Testis (tissue), 3 donors: ENCODE results near the gene TSPAN17. TPM values are rescaled to one million over a fixed set of nuclear protein-coding genes. Genes with fewer than 3 reads are reported as not detected.

Source experiments
- DNase-seq: peaks from one replicate; pipeline ENCODE4 v3.0.0-alpha.2; 2019
- H3K27ac ChIP-seq, 2 donors: fragments of 200-600 bp; sonication (generic); one replicate each; pipeline ENCODE4 v1.5.1; 2019
- H3K27me3 ChIP-seq: fragments of 200-600 bp; sonication (generic); one replicate; pipeline ENCODE4 v1.5.1; 2019
- H3K36me3 ChIP-seq: fragments of 200-600 bp; sonication (generic); one replicate; pipeline ENCODE4 v1.5.1; 2017; ENCODE audit warnings: low read depth; ENCODE audit errors: missing control alignments
- H3K4me1 ChIP-seq: fragments of 200-600 bp; sonication (generic); one replicate; pipeline ENCODE4 v1.5.1; 2019
- H3K4me3 ChIP-seq, 2 donors: fragments of 200-600 bp; sonication (generic); one replicate each; pipeline ENCODE4 v1.5.1; 2017 to 2019
- H3K9me3 ChIP-seq: fragments of 200-600 bp; sonication (generic); one replicate; pipeline ENCODE4 v1.5.1; 2017
- CTCF ChIP-seq, 3 experiments: fragments of 450-650 bp in 2 of 3; fragments of 200-600 bp in 1 of 3; sonication (generic) in 1 of 3; IDR thresholded peaks; one replicate each; pipeline ENCODE4 v1.5.1; 2016 to 2019; ENCODE audit warnings: antibody characterized with exemption in 3 of 3, mild to moderate bottlenecking in 2 of 3, moderate library complexity in 1 of 3
- POLR2A ChIP-seq: fragments of 450-650 bp; IDR thresholded peaks from one replicate; pipeline ENCODE4 v1.6.1; 2017; ENCODE audit warnings: antibody characterized with exemption, mild to moderate bottlenecking, moderate library complexity
- WGBS, 2 donors: methylation state at CpG; one replicate each; pipeline ENCODE4 v1.1.5; 2018; 5-methylcytosine and 5-hydroxymethylcytosine counted together
- intact Hi-C: fragments of 100-400 bp; cut with DNase I; formaldehyde crosslinking; loops from one replicate; pipeline ENCODE4 v1.15.1; 2023; ENCODE audit warnings: low total_unique reads
- polyA plus RNA-seq: library from polyadenylated mRNA; stranded (reverse); fragments of 350-450 nt; fragmentation: Illumina TruSeq; extraction: RNeasy Lipid Tissue Mini Kit (QIAGEN cat#74804); gene quantifications from one replicate; pipeline ENCODE4 v1.2.3, GENCODE V29; 2014; ENCODE audit warnings: low read depth, low replicate concordance; ENCODE audit not compliant: insufficient read depth
- total RNA-seq, 2 donors: library from RNA; depleted of rRNA; stranded (reverse); fragments of >200 nt; gene quantifications; one replicate each; pipeline ENCODE4 v1.2.3, GENCODE V29; 2016

The TSPAN17 gene
- total and polyA plus RNA-seq, 3 donors from 2014 or later, result 31.7 to 57.0 (median 51.7) TPM

GRCh38 chr5:176618783-176619182 lies 28.5 kb upstream of the TSPAN17 start:
- TF ChIP-seq CTCF (IDR thresholded peaks at IDR 0.05), result no peak
- no peak for TF ChIP-seq POLR2A
- no peaks in the 10 kb centered on the region for H3K9me3 ChIP-seq
- DNase-seq, result no peak
- no peaks in the 10 kb centered on the region for H3K27me3 ChIP-seq
- H3K27ac ChIP-seq, result no peak overlapping the region
- H3K36me3 ChIP-seq, result no peaks in the 10 kb centered on the region
- 6 to 17% methylated on average over 18 to 19 of the region's 19 CpGs for WGBS, 2 donors
- H3K4me1 ChIP-seq, result peaks cover 29% of the 10 kb centered on the region
- peak overlapping the region in 1 of 2 donors; percentile 36 for H3K4me3 ChIP-seq
- intact Hi-C loops, result no loop called here

- peak; percentile 81 for DNase-seq
- WGBS, 2 donors, result 3 to 10% methylated on average over 3 to 31 of the region's 31 CpGs
These were observed 28.1 kb upstream of the TSPAN17 start for GRCh38 chr5:176619203-176619568.

GRCh38 chr5:176619569-176620332 lies 27.5 kb upstream of the TSPAN17 start:
- WGBS, 2 donors, result 5 to 10% methylated on average over 10 to 56 of the region's 59 CpGs
- H3K27me3 ChIP-seq, result no peaks in the 10 kb centered on the region
- H3K4me3 ChIP-seq, result peak overlapping the region; percentile 12 to 36
- H3K9me3 ChIP-seq, result no peaks in the 10 kb centered on the region
- H3K4me1 ChIP-seq, result peaks cover 29% of the 10 kb centered on the region
- H3K27ac ChIP-seq, result no peak overlapping the region
- intact Hi-C loops, result no loop called here
- TF ChIP-seq CTCF (IDR thresholded peaks at IDR 0.05) (no peak), POLR2A (no peak)
- DNase-seq, result no peak
- no peaks in the 10 kb centered on the region for H3K36me3 ChIP-seq

More at GRCh38 chr5:176619203-176619568, 28.1 kb upstream of the TSPAN17 start:
- Histone ChIP-seq H3K27ac (no peak overlapping the region), H3K27me3 (no peaks in the 10 kb centered on the region), H3K4me1 (peaks cover 29% of the 10 kb centered on the region), H3K4me3 (peak overlapping the region in 1 of 2 donors; percentile 36), H3K36me3 (no peaks in the 10 kb centered on the region), H3K9me3 (no peaks in the 10 kb centered on the region)
- intact Hi-C loops, result no loop called here
- no peak for TF ChIP-seq CTCF (IDR thresholded peaks at IDR 0.05)
- TF ChIP-seq POLR2A, result no peak

- Histone ChIP-seq H3K27ac (no peak overlapping the region), H3K36me3 (no peaks in the 10 kb centered on the region), H3K4me3 (peak overlapping the region in 1 of 2 donors; percentile 36), H3K27me3 (no peaks in the 10 kb centered on the region), H3K9me3 (no peaks in the 10 kb centered on the region), H3K4me1 (peaks cover 29% of the 10 kb centered on the region)
- TF ChIP-seq CTCF (IDR thresholded peaks at IDR 0.05) (no peak), POLR2A (no peak)
- peak; percentile 43 for DNase-seq
- 1 to 2% methylated on average over 29 to 32 of the region's 32 CpGs for WGBS, 2 donors
- intact Hi-C loops, result no loop called here
These were observed 26.8 kb upstream of the TSPAN17 start for GRCh38 chr5:176620333-176620981.
